Bronchial epithelial cell (primary cell): ENCODE measurements around the gene SLCO3A1. TPM values are rescaled to one million over a fixed set of nuclear protein-coding genes. Genes with fewer than 3 reads are reported as not detected.

ENCODE experiments used
- DNase-seq: peaks from one replicate; pipeline ENCODE4 v3.0.0-alpha.2; 2010; ENCODE audit warnings: low read depth
- FAIRE-seq: peaks from 2 replicates; lab custom pipeline; 2011; peaks lifted over from hg19 to GRCh38; lab: Jason Lieb, UNC
- H3K27me3 ChIP-seq: 2 replicates; pipeline ENCODE4 v1.5.1; 2011; ENCODE audit warnings: low read length; ENCODE audit not compliant: control insufficient read depth, insufficient read depth
- H3K36me3 ChIP-seq: 2 replicates; pipeline ENCODE4 v1.5.1; 2011; ENCODE audit warnings: low read length; ENCODE audit not compliant: control insufficient read depth, insufficient read depth
- H3K4me3 ChIP-seq: 2 replicates; pipeline ENCODE4 v1.5.1; 2011; ENCODE audit warnings: mild to moderate bottlenecking, low read depth, low read length, control low read depth
- total RNA-seq: library from RNA; depleted of rRNA; stranded (reverse); fragments of >200 nt; gene quantifications from 2 replicates; pipeline ENCODE4 v1.2.1, GENCODE V29; 2014
- TF ChIP-seq, protein P1 (sequence below): IDR thresholded peaks from 2 replicates; pipeline ENCODE4 v1.5.1; 2011; ENCODE audit warnings: mild to moderate bottlenecking, moderate library complexity, low read length, control low read depth, inconsistent platforms; ENCODE audit not compliant: insufficient read depth, severe bottlenecking

SLCO3A1 gene
- total RNA-seq, 1 donor from 2014 or later: 4.5 TPM

DNA sequence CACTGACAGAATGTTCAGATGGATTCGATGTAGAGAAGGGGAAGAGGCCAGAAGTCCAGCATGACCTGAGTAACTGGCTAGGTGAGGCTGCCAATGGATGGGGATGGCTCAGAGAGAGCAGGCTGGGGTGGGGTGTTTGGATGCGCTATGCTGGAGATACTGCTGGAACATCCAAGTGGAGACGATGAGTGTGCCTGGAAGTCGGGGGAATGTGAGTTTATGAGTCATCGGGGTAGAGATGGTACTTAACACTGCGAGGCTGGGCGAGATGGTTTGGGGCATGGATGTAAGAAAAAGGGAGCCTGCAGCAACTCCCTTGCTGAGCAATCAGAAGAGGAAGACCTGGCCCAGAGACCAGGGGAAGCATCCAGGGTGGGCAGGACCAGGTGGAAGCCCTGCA, 180.7 kb downstream of the SLCO3A1 start:
- TF ChIP-seq, protein P1, sequence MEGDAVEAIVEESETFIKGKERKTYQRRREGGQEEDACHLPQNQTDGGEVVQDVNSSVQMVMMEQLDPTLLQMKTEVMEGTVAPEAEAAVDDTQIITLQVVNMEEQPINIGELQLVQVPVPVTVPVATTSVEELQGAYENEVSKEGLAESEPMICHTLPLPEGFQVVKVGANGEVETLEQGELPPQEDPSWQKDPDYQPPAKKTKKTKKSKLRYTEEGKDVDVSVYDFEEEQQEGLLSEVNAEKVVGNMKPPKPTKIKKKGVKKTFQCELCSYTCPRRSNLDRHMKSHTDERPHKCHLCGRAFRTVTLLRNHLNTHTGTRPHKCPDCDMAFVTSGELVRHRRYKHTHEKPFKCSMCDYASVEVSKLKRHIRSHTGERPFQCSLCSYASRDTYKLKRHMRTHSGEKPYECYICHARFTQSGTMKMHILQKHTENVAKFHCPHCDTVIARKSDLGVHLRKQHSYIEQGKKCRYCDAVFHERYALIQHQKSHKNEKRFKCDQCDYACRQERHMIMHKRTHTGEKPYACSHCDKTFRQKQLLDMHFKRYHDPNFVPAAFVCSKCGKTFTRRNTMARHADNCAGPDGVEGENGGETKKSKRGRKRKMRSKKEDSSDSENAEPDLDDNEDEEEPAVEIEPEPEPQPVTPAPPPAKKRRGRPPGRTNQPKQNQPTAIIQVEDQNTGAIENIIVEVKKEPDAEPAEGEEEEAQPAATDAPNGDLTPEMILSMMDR: no peak
- Histone ChIP-seq H3K27me3 (no peaks in the 10 kb centered on the region), H3K36me3 (no peaks in the 10 kb centered on the region), H3K4me3 (no peak overlapping the region)
- FAIRE-seq (no peak), DNase-seq (no peak)

- no peak overlapping the region for H3K4me3 ChIP-seq
- no peaks in the 10 kb centered on the region for H3K36me3 ChIP-seq
- DNase-seq: no peak
- no peaks in the 10 kb centered on the region for H3K27me3 ChIP-seq
- FAIRE-seq: no peak
- TF ChIP-seq, protein P1: no peak
Measured at GRCh38 chr15:92035551-92035950, 182.0 kb downstream of the SLCO3A1 start.

GRCh38 chr15:92035961-92036360, 182.5 kb downstream of the SLCO3A1 start:
- Histone ChIP-seq H3K4me3 (no peak overlapping the region), H3K27me3 (no peaks in the 10 kb centered on the region), H3K36me3 (no peaks in the 10 kb centered on the region)
- TF ChIP-seq, protein P1: no peak
- DNase-seq (no peak), FAIRE-seq (no peak)

DNA sequence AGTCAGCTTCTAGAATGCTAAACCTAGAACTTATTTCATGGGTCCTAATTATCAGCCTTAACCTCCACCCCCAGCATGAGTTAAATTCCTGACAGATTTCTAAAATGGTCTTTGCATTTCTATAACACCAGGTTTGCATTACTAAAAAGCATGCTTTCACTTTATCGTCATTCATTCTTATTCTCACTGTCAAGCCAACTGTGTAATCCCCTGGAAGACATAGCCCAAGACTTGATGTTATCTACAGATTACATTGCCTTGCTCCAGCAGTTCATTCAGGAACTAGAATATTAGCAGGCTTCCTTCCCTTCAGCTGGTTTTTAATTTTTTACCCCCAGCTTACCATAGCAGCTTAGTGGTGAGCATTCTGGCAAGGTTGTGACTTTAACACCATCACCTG, 184.0 kb downstream of the SLCO3A1 start:
- H3K27me3 ChIP-seq: no peaks in the 10 kb centered on the region
- TF ChIP-seq, protein P1: no peak
- FAIRE-seq (no peak), DNase-seq (no peak)
- no peaks in the 10 kb centered on the region for H3K36me3 ChIP-seq
- H3K4me3 ChIP-seq: no peak overlapping the region

DNA sequence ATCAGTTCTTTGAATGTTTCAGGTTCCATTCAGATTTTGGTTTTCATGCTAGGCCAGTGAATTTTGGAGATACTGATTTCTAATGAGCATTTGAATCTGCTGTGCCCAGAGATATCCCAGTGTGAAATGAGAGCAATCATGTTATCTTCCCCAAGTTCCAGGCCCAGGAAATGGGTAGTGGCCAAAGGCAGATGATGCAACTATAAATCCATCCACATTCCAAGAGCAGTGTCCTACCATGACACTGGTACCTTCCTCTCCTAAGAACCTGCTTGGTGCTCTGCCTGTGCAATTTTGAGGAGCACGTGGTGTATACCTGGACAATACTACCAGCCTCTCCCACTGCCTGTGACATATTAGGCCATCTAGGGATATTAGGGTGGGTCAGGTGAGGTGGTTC, 186.8 kb downstream of the SLCO3A1 start:
- H3K27me3 ChIP-seq: no peaks in the 10 kb centered on the region
- TF ChIP-seq, protein P1: no peak
- FAIRE-seq (no peak), DNase-seq (no peak)
- no peaks in the 10 kb centered on the region for H3K36me3 ChIP-seq
- H3K4me3 ChIP-seq: no peak overlapping the region

GRCh38 chr15:92041371-92041770, 187.9 kb downstream of the SLCO3A1 start:
- TF ChIP-seq, protein P1: no peak
- H3K4me3 ChIP-seq: no peak overlapping the region
- no peaks in the 10 kb centered on the region for H3K36me3 ChIP-seq
- no peaks in the 10 kb centered on the region for H3K27me3 ChIP-seq
- no peak for FAIRE-seq
- DNase-seq: no peak
